Measurements from ENCODE around the gene GLOD4.
"Not testable (repeated sequence)": the region's sequence is repeated elsewhere in the genome, so short reads cannot be mapped to it uniquely, and the experiment has no call there.

Gene GLOD4, protein sequence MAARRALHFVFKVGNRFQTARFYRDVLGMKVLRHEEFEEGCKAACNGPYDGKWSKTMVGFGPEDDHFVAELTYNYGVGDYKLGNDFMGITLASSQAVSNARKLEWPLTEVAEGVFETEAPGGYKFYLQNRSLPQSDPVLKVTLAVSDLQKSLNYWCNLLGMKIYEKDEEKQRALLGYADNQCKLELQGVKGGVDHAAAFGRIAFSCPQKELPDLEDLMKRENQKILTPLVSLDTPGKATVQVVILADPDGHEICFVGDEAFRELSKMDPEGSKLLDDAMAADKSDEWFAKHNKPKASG

GRCh38 chr17:781805-782731 lies at the start of gene GLOD4, which contains the start of gene MRM3:
Gene GLOD4 (minus strand): TSS chr17:782280. CDS start chr17:782255, 25 bp downstream.
Gene MRM3 (plus strand): TSS chr17:782353. CDS start chr17:782379, 26 bp downstream.
- peak; percentile 93 for DNase-seq

GRCh38 chr17:830950-831349 lies 48.9 kb upstream of the GLOD4 start:
- no peak for DNase-seq

DNA sequence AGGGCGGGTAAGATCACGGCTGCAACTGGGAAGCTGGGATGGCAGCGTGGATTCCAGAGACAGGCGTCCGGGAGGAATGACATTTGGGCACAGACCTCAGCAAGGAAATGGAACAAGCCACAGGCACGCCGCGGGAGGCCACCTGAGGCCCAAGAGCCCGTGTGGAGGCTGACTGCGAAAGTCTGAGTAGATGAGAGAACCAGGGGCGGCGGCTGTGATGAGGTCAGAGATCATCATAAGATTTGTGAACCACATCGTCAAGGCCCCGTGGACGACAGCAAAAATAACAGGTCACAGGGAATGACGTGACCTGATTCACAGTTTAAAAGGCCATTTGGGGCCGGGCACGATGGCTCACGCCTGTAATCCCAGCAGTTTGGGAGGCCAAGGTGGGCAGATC lies 48.3 kb upstream of the GLOD4 start:
- no peak for DNase-seq

DNA sequence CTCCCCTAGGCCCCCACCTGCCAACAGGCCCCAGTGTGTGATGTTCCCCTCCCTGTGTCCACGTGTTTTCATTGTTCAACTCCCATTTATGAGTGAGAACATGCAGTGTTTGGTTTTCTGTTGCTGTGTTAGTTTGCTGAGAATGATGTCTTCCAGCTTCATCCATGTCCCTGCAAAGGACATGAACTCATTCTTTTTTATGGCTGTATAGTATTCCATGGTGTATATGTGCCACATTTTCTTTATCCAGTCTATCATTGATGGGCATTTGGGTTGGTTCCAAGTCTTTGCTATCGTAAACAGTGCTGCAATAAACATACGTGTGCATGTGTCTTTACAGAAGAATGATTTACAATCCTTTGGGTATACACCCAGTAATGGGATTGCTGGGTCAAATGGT lies 47.5 kb upstream of the GLOD4 start:
- not testable (repeated sequence) for DNase-seq

DNA sequence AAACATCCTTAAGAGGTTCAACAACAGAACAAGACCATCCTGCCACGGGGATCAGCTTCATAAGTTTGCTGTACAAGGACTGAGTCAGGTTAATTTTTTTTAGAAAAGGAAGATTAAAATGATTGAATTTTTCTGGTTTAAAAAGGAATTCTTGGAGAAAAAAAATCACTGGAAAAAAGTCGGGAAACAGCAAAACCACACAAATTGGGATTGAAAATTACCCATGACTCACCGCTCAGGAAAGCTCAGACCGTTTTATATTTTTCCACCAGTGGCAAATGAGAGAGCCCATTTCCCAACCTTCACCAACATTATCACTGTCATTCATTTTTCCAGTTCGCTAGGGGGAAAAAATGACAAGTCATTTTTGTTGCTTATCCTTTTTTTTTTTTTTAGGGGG lies 46.7 kb upstream of the GLOD4 start:
- no peak for DNase-seq

DNA sequence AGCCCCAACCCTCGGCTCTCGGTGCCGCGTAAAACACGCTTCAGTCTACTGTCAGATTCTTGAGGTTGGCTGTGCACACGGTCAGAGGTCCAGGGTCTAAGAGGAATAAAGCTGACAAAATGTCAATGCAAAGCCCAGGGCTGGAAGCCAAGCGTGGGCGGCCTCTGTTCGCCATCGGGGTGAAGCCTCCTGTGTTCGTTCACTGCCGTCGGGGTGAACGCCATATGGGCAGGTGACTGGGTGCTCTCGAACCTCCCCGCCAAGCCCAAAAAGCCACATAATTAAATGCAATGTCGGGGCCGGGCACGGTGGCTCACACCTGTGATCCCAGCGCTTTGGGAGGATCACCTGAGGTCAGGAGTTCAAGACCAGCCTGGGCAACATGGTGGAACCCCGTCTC lies 44.7 kb upstream of the GLOD4 start:
- DNase-seq = no peak

DNA sequence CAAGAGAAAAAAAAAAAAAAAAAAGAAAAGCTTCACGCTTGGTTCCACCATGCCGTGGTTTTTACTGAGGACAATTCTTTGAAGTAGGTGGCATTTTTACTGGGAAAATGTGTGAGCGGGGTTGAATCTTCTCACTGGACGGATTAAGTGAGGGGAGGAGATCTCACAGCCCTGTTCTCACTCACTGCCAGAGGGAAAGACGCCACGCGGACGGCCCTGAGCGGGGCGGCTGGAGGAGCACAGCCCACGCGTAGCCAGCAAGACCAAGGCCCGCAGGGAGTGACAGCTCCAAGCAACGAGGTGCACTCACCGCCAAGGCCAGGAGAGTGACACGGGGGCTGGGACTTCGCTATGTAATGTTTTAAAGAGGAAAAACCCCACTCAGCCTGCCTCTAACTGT lies 43.1 kb upstream of the GLOD4 start:
- no peak for DNase-seq

DNA sequence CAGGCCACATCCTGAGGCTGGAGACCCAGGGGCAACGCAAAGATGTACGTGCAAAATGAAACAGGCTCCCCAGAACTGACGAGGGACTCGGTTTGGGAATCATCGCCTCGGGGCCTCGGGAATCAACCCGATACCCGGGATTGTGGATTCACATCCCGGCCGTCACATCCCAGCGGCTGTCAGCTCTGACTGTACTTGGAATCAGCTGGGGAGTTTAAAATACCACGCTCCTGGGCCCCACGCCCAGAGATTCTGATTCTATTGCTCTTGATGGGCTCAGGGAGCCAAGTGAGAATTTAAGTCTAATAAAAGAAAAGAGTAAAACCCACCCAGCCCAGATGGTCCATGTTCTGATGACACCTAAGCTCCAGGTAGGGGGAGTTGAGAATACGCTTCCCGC lies 42.3 kb upstream of the GLOD4 start:
- DNase-seq = no peak

- DNase-seq = no peak
Measured at GRCh38 chr17:823501-823902, 41.4 kb upstream of the GLOD4 start.

DNA sequence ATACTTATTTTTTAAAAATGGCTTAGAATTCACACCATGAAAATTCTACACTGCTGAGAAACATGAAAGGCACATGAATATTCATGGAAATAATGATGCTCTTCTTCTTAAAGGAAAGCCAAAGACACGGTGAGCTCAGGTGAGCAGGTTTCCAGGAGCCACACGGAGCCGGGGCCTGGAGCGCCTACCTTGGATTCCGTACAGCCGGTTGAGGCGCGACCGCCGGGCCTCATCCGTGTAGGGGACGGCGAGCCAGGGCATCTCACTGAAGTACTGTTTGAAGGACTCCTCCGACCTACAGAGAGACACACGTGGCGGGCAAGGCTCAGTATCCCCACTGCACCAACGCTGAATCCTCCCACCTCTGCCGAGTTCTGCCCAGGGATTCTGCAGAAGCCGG lies 37.2 kb upstream of the GLOD4 start:
- DNase-seq = no peak

DNA sequence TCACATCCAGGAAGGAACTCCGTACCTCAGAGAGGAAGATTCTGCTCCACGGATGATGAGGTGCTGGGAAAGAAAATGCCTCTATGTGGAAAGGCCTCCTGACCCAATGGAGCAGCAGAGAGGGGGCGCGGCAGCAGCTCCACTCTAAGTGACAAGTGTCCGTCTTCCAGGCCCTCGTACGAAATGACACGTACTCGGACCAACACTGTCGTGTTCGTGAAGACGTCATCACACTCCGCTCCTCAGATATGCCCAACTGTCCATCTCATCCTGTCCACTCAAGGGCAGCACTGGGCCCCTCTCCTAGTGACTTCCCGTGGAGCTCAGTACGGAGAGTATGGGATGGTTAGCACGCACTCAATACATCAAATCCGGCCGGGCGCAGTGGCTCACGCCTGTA lies 32.3 kb upstream of the GLOD4 start:
- DNase-seq = no peak

DNA sequence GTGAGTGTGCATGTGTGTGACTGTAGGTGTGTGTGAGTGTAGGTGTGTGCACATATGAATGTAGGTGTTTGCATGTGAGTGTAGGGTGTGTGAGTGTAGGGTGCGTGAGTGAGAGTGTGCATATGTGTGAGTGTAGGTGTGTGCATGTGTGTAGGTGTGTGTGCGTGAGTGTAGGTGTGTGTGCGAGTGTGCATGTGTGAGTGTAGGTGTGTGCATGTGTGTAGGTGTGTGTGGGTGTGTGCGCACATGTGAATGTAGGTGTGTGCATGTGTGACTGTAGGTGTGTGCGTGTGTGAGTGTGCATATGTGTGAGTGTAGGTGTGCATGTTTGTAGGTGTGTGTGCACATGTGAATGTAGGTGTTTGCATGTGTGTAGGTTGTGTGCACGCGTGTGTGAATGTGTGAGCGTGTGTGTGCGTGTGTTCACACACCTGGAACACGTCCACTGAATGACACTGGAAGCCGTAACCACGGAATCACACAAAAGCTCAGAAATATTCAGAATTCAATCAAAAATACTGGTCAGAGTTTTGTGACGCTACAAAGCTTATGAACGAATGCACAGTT lies 30.6 kb upstream of the GLOD4 start:
- DNase-seq = no peak

GRCh38 chr17:811051-811784 lies 29.1 kb upstream of the GLOD4 start:
- DNase-seq = no peak

- no peak for DNase-seq
Measured at GRCh38 chr17:807523-808294, 25.6 kb upstream of the GLOD4 start.

DNA sequence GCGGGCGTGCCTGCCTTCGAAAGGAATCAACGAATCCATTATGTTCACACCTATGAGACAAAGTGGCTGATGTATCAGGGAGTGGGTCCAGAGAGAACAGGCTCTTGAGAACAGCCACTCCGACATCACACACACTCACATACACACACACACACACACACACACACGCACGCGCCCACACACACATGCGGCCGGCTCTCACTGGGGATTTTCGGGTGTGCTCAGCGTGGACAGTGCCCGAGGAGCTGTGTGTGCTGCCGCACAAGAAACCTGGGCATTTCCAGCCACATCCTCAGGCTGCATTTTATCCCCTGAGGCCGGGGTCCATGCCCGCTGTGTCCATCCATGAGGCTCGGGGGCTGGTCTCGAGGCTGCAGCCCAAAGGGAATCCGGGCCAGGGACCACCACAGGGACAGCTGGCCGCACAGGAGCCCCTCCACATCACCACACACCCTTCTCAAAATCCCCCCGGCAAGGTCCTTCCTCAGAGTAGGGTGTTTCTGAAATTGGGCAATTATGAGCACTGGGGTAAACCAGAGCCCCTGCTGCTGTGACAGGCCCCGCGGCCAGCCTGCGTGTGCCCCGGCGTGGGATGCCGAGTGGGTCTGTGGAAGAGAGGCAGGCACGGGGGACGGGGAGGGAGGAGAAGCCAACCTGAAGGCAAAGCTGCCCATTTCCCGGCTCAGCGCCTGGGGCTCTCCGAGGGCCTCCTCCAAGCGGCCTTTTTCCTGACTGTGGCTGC lies 24.9 kb upstream of the GLOD4 start:
- no peak for DNase-seq

DNA sequence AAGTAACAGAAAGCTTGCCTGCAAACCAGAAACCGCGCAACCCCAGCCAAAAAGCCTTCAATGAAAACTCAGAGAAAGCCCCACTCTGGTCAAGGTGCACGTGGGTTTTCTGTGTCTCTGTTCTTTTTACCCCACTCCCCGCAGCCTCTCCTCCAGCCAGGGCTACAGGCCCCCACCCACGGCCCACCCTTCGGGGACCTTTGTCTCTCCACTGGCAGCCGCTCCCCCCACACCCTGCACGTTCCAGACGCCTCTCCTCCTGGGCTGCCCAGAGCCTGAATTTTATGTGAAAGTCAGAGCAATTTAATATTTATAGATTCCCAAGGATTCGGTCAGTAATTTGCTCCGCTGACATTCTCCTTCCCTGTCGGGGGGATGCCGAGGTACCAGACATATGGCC lies 24.3 kb upstream of the GLOD4 start:
- no peak for DNase-seq

DNA sequence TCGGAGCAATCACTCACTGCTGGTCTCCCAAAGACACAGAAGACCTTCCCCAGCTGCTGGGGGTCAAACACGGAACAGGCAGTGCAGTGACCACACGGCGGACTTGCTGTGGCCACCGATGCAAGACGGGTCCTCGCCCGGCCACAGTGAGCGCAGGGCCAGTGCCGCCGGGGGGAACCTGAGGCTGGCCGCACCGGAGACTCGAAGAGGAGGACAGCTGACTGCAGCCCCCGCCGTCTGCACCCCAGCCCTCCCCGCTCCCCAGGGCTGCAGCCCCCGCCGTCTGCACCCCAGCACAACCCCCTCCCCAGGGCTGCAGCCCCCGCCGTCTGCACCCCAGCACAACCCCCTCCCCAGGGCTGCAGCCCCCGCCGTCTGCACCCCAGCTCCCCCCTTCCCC lies 23.8 kb upstream of the GLOD4 start:
- not testable (repeated sequence) for DNase-seq

GRCh38 chr17:804541-805435 lies 22.7 kb upstream of the GLOD4 start:
- no peak for DNase-seq

- DNase-seq = no peak
Measured at GRCh38 chr17:802901-803881, 21.1 kb upstream of the GLOD4 start.

Data from CD4-positive, alpha-beta T cell treated with Interleukin-17A for 1 hour (primary cell).